Choroid plexus epithelial cell (primary cell): Measurements from ENCODE around the gene TM4SF20.
"Not testable (repeated sequence)": the region's sequence is repeated elsewhere in the genome, so short reads cannot be mapped to it uniquely, and the experiment has no call there.

Experiments used
- DNase-seq: peaks from one replicate; pipeline ENCODE4 v3.0.0-alpha.2; 2010; ENCODE audit warnings: low read depth
- H3K4me3 ChIP-seq: 2 replicates; pipeline ENCODE4 v1.5.1; 2011; ENCODE audit warnings: low read depth, mild to moderate bottlenecking, control low read depth, low read length, moderate library complexity
- TF ChIP-seq, protein P1 (sequence below): conservative IDR thresholded peaks from 2 replicates; pipeline ENCODE4 v1.5.1; 2011; ENCODE audit warnings: low read depth, mild to moderate bottlenecking, control low read depth, inconsistent platforms, low read length, moderate library complexity

TM4SF20 gene

DNA sequence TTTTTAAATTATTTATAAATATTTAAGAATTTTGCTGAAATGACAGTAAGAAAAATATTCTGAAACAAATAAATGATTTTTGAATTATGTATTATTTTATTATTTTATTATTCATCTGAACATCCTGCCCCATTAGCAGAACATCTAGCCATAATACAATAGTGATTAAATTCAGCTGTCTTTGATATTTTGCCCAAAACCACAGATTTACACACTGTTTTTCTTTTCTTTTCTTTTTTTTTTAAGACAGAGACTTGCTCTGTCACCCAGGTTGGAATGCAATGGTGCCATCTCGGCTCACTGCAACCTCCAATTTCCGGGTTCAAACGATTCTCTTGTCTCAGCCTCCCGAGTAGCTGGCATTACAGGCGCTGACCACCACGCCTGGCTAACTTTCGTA lies 10.6 kb upstream of the TM4SF20 start:
- no peak overlapping the region for H3K4me3 ChIP-seq
- TF ChIP-seq, protein P1, sequence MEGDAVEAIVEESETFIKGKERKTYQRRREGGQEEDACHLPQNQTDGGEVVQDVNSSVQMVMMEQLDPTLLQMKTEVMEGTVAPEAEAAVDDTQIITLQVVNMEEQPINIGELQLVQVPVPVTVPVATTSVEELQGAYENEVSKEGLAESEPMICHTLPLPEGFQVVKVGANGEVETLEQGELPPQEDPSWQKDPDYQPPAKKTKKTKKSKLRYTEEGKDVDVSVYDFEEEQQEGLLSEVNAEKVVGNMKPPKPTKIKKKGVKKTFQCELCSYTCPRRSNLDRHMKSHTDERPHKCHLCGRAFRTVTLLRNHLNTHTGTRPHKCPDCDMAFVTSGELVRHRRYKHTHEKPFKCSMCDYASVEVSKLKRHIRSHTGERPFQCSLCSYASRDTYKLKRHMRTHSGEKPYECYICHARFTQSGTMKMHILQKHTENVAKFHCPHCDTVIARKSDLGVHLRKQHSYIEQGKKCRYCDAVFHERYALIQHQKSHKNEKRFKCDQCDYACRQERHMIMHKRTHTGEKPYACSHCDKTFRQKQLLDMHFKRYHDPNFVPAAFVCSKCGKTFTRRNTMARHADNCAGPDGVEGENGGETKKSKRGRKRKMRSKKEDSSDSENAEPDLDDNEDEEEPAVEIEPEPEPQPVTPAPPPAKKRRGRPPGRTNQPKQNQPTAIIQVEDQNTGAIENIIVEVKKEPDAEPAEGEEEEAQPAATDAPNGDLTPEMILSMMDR, result no peak
- no peak for DNase-seq

DNA sequence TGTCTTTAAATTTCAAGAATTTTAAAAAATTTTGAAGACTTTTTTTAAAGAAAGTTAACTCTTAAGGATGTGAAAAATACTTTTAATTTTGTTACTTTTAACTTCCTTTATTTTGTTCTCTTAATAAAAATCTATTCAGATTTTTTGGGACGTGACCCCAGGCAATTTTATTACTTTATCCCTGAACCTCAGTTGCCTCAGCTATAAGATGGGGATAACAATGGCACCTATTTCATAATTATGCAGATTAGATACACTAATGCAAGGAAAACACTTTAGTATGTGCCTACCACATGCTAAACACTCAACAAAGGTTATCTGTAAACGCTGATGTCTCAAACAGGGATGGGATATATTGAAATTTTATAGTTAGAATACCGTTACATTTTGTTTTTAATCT lies 10.1 kb upstream of the TM4SF20 start:
- TF ChIP-seq, protein P1, result no peak
- no peak overlapping the region for H3K4me3 ChIP-seq
- no peak for DNase-seq

DNA sequence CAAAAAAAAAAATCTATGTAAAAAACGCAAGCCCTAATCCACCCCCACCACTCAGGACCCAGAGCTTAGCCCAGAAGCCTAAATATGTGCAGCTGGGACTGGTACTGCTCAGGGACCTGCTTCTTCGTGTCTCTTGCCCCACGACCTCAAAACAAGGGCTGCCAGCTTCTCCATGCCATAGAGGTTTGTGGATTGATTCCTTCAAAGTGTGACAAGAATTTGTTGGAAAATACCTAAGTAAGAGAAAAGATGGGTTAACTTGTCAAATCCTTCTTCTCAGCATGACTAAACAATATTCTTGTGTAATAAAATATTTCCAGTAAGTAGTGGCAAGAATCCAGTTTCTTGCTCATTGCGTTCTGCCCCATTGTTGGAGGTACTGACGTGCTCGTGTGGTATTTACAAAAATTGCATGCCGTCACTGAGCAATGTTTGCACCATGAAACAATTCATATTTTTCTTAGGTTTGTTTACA lies 9.5 kb upstream of the TM4SF20 start:
- TF ChIP-seq, protein P1, result no peak
- peak; percentile 97 for DNase-seq
- H3K4me3 ChIP-seq, result no peak overlapping the region

DNA sequence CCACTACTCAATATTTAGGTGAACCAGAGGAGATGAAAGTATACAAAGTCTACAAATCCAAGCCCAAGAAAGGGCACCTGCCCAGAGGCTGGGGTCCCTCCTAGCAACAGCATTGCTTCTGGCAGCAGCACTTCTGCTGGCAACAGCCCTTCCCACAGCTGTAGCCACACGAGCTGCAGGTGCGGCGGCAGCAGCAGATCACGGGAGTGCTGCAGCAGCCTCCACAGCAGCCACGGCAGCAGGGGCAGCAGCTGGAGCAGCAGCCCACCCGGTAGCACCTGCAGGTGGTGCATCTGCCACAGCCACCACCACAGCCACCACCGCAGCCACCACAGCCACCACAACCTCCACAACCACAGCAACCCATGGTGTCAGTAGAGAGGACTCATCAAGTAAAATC lies 8.5 kb upstream of the TM4SF20 start, which contains the start of gene SCYGR1:
SCYGR1 (minus strand) TSS at position 367 of the 400 bp plus-strand sequence; CDS start at position 367, 0 bp downstream.
- not testable (repeated sequence) for DNase-seq, H3K4me3 ChIP-seq

DNA sequence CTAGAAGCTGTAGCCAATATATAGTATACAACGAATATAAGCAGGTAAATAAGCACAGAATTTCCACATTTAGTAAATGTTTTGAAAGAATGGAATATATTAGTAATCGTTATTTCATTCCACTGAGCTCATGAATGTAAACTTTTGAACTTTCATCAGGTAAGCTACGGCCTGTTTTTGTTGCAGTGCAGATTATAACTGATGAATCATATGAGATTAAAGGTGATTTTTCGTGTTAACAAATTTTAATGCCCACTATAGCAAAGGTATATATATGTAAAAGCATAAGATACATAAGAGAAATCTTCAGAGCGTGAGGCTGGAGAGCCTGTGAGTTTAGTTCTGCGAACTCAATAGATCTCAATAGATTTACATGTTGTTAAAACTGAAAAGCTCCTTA lies 7.5 kb upstream of the TM4SF20 start:
- no peak overlapping the region for H3K4me3 ChIP-seq
- TF ChIP-seq, protein P1, result no peak
- DNase-seq, result no peak

DNA sequence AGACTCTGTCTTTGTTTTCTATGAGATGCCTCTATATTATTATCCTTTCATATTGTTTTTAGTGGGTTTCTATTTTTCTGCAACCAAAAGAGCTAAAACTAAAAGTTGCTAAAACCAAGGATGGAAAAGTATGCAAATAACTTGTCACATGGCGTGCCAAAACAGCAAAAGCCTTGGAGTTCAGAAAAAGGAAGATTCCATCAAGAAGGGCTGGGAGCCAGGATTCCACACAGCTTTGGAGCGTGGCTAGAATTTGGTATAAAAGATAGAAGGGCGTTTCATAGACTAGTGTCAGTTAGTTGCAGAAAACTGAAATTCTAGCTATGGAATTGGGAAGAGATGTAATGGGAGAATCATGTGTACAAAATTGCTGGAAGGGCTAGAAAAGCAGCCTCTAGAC lies 4.6 kb upstream of the TM4SF20 start:
- no peak for DNase-seq
- TF ChIP-seq, protein P1, result no peak
- H3K4me3 ChIP-seq, result no peak overlapping the region

DNA sequence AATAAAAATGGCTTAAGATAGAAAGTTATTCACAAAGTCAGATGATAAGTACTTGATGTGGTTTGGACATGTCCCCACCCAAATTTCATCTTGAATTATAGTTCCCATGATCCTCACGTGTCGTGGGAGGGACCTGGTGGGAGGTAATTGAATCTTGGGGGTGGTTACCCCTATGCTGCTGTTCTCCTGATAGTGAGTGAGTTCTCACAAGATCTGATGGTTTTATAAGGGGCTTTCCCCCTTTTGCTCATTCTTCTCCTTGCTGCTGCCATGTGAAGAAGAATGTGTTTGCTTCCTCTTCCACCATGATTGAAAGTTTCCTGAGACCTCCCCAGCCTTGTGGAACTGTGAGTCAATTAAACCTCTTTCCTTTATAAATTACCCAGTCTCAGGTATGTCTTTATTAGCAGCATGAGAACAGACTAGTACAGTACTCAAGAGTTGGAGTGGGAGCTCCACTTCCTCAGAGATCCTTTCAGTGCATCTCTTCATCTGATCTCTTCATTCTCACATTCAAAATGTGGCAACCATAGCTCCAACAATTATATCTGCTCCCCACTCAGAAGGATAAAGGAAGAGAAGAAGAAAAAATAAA lies 3.2 kb upstream of the TM4SF20 start:
- not testable (repeated sequence) for DNase-seq, H3K4me3 ChIP-seq

DNA sequence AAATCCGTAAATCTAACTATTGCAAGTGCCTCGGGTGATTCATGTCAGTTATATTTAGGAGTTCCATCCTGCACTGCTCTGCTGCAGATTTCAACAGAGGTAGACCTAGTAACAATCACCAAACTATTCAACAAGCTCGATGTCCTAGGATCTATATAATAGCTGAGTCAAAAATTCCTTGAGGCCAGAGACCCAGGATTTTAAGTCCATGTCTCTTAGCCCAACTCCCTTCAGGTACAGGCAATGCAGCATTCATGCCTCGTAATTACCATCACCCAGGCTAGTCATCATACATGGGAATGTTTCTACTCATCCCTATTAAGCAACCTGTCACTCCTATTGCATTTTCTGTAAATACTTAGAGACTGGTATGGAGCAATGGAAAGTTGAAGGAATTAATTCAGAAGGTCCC lies 729 bp downstream of the TM4SF20 start:
- TF ChIP-seq, protein P1, result no peak
- no peak overlapping the region for H3K4me3 ChIP-seq
- peak; percentile 43 for DNase-seq
